ENCODE results near the gene INSL3.

INSL3 gene

GRCh38 chr19:17834350-17835181 is 13.2 kb upstream of the INSL3 start:
- H3K4me1 ChIP-seq (ENCODE audit: insufficient read depth, poor library complexity, severe bottlenecking): no peaks in the 10 kb centered on the region
- H3K36me3 ChIP-seq (ENCODE audit: low read depth): no peaks in the 10 kb centered on the region
- no peak overlapping the region for H3K4me3 ChIP-seq (ENCODE audit: severe bottlenecking)
- H3K27me3 ChIP-seq (ENCODE audit: insufficient read depth, poor library complexity, severe bottlenecking): no peaks in the 10 kb centered on the region
- ATAC-seq (ENCODE audit: low read depth): no peak
- no peak for DNase-seq (ENCODE audit: low spot score)
- no peaks in the 10 kb centered on the region for H3K9me3 ChIP-seq (ENCODE audit: severe bottlenecking)
- H3K27ac ChIP-seq (ENCODE audit: poor library complexity, severe bottlenecking): no peak overlapping the region
- TF ChIP-seq CTCF (IDR thresholded peaks at IDR 0.05; ENCODE audit: poor library complexity, severe bottlenecking): no peak

GRCh38 chr19:17832443-17833208 is 11.3 kb upstream of the INSL3 start:
- Histone ChIP-seq H3K27ac (ENCODE audit: poor library complexity, severe bottlenecking) (no peak overlapping the region), H3K9me3 (ENCODE audit: severe bottlenecking) (no peaks in the 10 kb centered on the region), H3K4me3 (ENCODE audit: severe bottlenecking) (no peak overlapping the region), H3K36me3 (ENCODE audit: low read depth) (no peaks in the 10 kb centered on the region), H3K27me3 (ENCODE audit: insufficient read depth, poor library complexity, severe bottlenecking) (no peaks in the 10 kb centered on the region), H3K4me1 (ENCODE audit: insufficient read depth, poor library complexity, severe bottlenecking) (no peaks in the 10 kb centered on the region)
- DNase-seq (ENCODE audit: low spot score) (no peak), ATAC-seq (ENCODE audit: low read depth) (no peak)
- no peak for TF ChIP-seq CTCF (IDR thresholded peaks at IDR 0.05; ENCODE audit: poor library complexity, severe bottlenecking)

GRCh38 chr19:17831419-17831888 is 10.1 kb upstream of the INSL3 start:
- no peaks in the 10 kb centered on the region for H3K4me1 ChIP-seq (ENCODE audit: insufficient read depth, poor library complexity, severe bottlenecking)
- no peaks in the 10 kb centered on the region for H3K27me3 ChIP-seq (ENCODE audit: insufficient read depth, poor library complexity, severe bottlenecking)
- H3K36me3 ChIP-seq (ENCODE audit: low read depth): no peaks in the 10 kb centered on the region
- no peak for TF ChIP-seq CTCF (IDR thresholded peaks at IDR 0.05; ENCODE audit: poor library complexity, severe bottlenecking)
- H3K27ac ChIP-seq (ENCODE audit: poor library complexity, severe bottlenecking): no peak overlapping the region
- ATAC-seq (ENCODE audit: low read depth) (no peak), DNase-seq (ENCODE audit: low spot score) (no peak)
- peak overlapping the region; percentile 57 for H3K4me3 ChIP-seq (ENCODE audit: severe bottlenecking)
- no peaks in the 10 kb centered on the region for H3K9me3 ChIP-seq (ENCODE audit: severe bottlenecking)

GRCh38 chr19:17830567-17831418 is 9.5 kb upstream of the INSL3 start:
- ATAC-seq (ENCODE audit: low read depth): peak; percentile 90
- peak; percentile 95 for DNase-seq (ENCODE audit: low spot score)
- Histone ChIP-seq H3K27ac (ENCODE audit: poor library complexity, severe bottlenecking) (peak overlapping the region; percentile 57), H3K36me3 (ENCODE audit: low read depth) (no peaks in the 10 kb centered on the region), H3K4me1 (ENCODE audit: insufficient read depth, poor library complexity, severe bottlenecking) (no peaks in the 10 kb centered on the region), H3K4me3 (ENCODE audit: severe bottlenecking) (peak overlapping the region; percentile 57), H3K9me3 (ENCODE audit: severe bottlenecking) (no peaks in the 10 kb centered on the region), H3K27me3 (ENCODE audit: insufficient read depth, poor library complexity, severe bottlenecking) (no peaks in the 10 kb centered on the region)
- no peak for TF ChIP-seq CTCF (IDR thresholded peaks at IDR 0.05; ENCODE audit: poor library complexity, severe bottlenecking)
